OCI-LY7 (cell line): ENCODE data around the gene KCNE3. TPM values are rescaled to one million over a fixed set of nuclear protein-coding genes. Genes with fewer than 3 reads are reported as not detected.

Experiments
- BruUV-seq: library from RNA; stranded (reverse); fragments of 400-500 nt; replicated peaks from 2 replicates; lab custom pipeline; 2021; lab: Mats Ljungman, UMichigan
- CTCF ChIA-PET: fragments of 300-600 bp; sonication (Branson Sonifier 250); formaldehyde crosslinking; loops from one replicate; lab custom pipeline; 2022; ENCODE audit warnings: antibody characterized with exemption; ENCODE audit not compliant: unreplicated experiment; lab: Charles Lee
- POLR2A ChIA-PET: fragments of 300-600 bp; sonication (Branson Sonifier 250); formaldehyde crosslinking; loops from one replicate; lab custom pipeline; 2022; ENCODE audit warnings: antibody characterized with exemption; lab: Charles Lee
- DNase-seq: peaks from one replicate; pipeline ENCODE4 v3.0.0-alpha.2; 2015; ENCODE audit warnings: low spot score
- H2AFZ ChIP-seq: fragments of 200-600 bp; sonication (generic), shearing (Covaris generic); 2 replicates; pipeline ENCODE4 v1.6.1; 2014; ENCODE audit warnings: mild to moderate bottlenecking, antibody characterized with exemption, low read length, moderate library complexity
- H3K27ac ChIP-seq: fragments of 200-600 bp; sonication (generic); 2 replicates; pipeline ENCODE4 v1.5.1; 2014; ENCODE audit warnings: mixed run types, low read depth, mild to moderate bottlenecking, moderate library complexity, low read length, inconsistent platforms; ENCODE audit not compliant: poor library complexity, severe bottlenecking
- H3K36me3 ChIP-seq: fragments of 200-600 bp; sonication (generic); 2 replicates; pipeline ENCODE4 v1.6.1; 2014; ENCODE audit warnings: mild to moderate bottlenecking, antibody characterized with exemption, low read length, moderate library complexity, mixed read lengths; ENCODE audit not compliant: insufficient read depth
- H3K4me1 ChIP-seq: fragments of 200-600 bp; sonication (generic); 2 replicates; pipeline ENCODE4 v1.5.1; 2014; ENCODE audit warnings: mild to moderate bottlenecking, low read length; ENCODE audit not compliant: insufficient read depth, poor library complexity, severe bottlenecking
- H3K4me2 ChIP-seq: fragments of 200-600 bp; sonication (generic); 2 replicates; pipeline ENCODE4 v1.6.1; 2014; ENCODE audit warnings: mild to moderate bottlenecking, low read length
- H3K4me3 ChIP-seq: fragments of 200-600 bp; sonication (generic); 2 replicates; pipeline ENCODE4 v1.5.1; 2014; ENCODE audit warnings: mild to moderate bottlenecking, low read depth, low read length; ENCODE audit not compliant: poor library complexity, severe bottlenecking
- H3K79me2 ChIP-seq: fragments of 200-600 bp; sonication (generic); 2 replicates; pipeline ENCODE4 v1.6.1; 2016; ENCODE audit warnings: low read depth, mild to moderate bottlenecking, low read length, moderate library complexity, mixed read lengths; ENCODE audit not compliant: insufficient read depth
- H3K9me2 ChIP-seq: fragments of 200-600 bp; sonication (generic); 2 replicates; pipeline ENCODE4 v1.6.1; 2016; ENCODE audit warnings: mild to moderate bottlenecking, low read length, mixed read lengths; ENCODE audit not compliant: insufficient read depth
- H3K9me3 ChIP-seq: fragments of 200-600 bp; sonication (generic); 2 replicates; pipeline ENCODE4 v1.6.1; 2014; ENCODE audit warnings: mild to moderate bottlenecking, mixed run types, low read length, mixed read lengths
- H4K20me1 ChIP-seq: fragments of 200-600 bp; sonication (generic); 2 replicates; pipeline ENCODE4 v1.6.1; 2014; ENCODE audit warnings: mild to moderate bottlenecking, antibody characterized with exemption, low read length, moderate library complexity, mixed read lengths; ENCODE audit not compliant: insufficient read depth
- CTCF ChIP-seq: fragments of 200-600 bp; sonication (generic); conservative IDR thresholded peaks from 2 replicates; pipeline ENCODE4 v1.5.1; 2014; ENCODE audit warnings: mild to moderate bottlenecking, antibody characterized with exemption, low read length, moderate library complexity, mixed read lengths
- EZH2phosphoT487 ChIP-seq: fragments of 200-600 bp; sonication (generic); IDR thresholded peaks from 2 replicates; pipeline ENCODE4 v1.6.1; 2018; ENCODE audit warnings: low read depth, borderline replicate concordance, mild to moderate bottlenecking, mixed run types, antibody characterized with exemption, low read length, moderate library complexity, mixed read lengths
- intact Hi-C: fragments of 100-400 bp; cut with micrococcal nuclease; formaldehyde crosslinking; loops from one replicate; pipeline ENCODE4 v1.10.0; 2022; ENCODE audit not compliant: unreplicated experiment
- small RNA-seq: library from RNA; depleted of rRNA; stranded (forward); fragments of <200 nt; gene quantifications from one replicate; pipeline ENCODE3, GENCODE V24; 2014
- total RNA-seq, 2 experiments: library from RNA; depleted of rRNA in 1 of 2; stranded (reverse); fragments of >200 nt in 1 of 2; shearing (Covaris generic) in 1 of 2; gene quantifications; 2 replicates each; pipeline ENCODE4 v1.2.3, GENCODE V29; 2014 to 2022

KCNE3 gene
- total RNA-seq, 2 experiments from 2014 or later = not detected

- Histone ChIP-seq H3K9me2 (no peaks in the 10 kb centered on the region), H3K4me1 (no peaks in the 10 kb centered on the region), H3K4me2 (no peak overlapping the region), H3K79me2 (no peaks in the 10 kb centered on the region), H2AFZ (no peak overlapping the region), H3K4me3 (no peak overlapping the region), H3K9me3 (no peaks in the 10 kb centered on the region), H4K20me1 (no peaks in the 10 kb centered on the region), H3K27ac (no peak overlapping the region), H3K36me3 (no peaks in the 10 kb centered on the region)
- intact Hi-C loops = no loop called here
- ChIA-PET POLR2A (interaction anchor here (0.6 to 0.7 kb wide), 2 partner anchors 82 to 1088 kb away, joined by 6 to 10 read pairs; no protein-coding TSS in a partner anchor), CTCF (no interaction called here)
- no TSS peak for BruUV-seq
- no peak for DNase-seq
- TF ChIP-seq EZH2phosphoT487 (no peak), CTCF (no peak)
Observed at GRCh38 chr11:74412321-74412720, 55.0 kb downstream of the KCNE3 start.

GRCh38 chr11:74409633-74410032, 57.7 kb downstream of the KCNE3 start:
- no peaks in the 10 kb centered on the region for H3K36me3 ChIP-seq
- no peak overlapping the region for H2AFZ ChIP-seq
- DNase-seq = no peak
- BruUV-seq = no TSS peak
- H3K4me3 ChIP-seq = no peak overlapping the region
- no peaks in the 10 kb centered on the region for H3K9me2 ChIP-seq
- intact Hi-C loops = no loop called here
- ChIA-PET CTCF (no interaction called here), POLR2A (no interaction called here)
- H3K27ac ChIP-seq = no peak overlapping the region
- no peaks in the 10 kb centered on the region for H3K9me3 ChIP-seq
- TF ChIP-seq CTCF = no peak
- TF ChIP-seq EZH2phosphoT487 = no peak
- H4K20me1 ChIP-seq = no peaks in the 10 kb centered on the region
- H3K79me2 ChIP-seq = no peaks in the 10 kb centered on the region
- no peak overlapping the region for H3K4me2 ChIP-seq
- H3K4me1 ChIP-seq = no peaks in the 10 kb centered on the region

Small RNA genes within 50 kb of the gene (small RNA-seq; reads per million reads assigned to genes)
- not detected for gene CYCSP27

Other genes with a start within 250 kb of the KCNE3 start
- not detected in 2 replicates for gene P4HA3, start 155.9 kb downstream of the KCNE3 start, total RNA-seq (2014; rRNA removed; shearing (Covaris generic))
- gene P4HA3, start 155.9 kb downstream of the KCNE3 start, total RNA-seq (2022) = not detected in 2 replicates
- gene PGM2L1, start 69.1 kb downstream of the KCNE3 start, total RNA-seq (2014; rRNA removed; shearing (Covaris generic)) = 0.28 and 0.79 TPM in 2 replicates
- 0.78 and 0.87 TPM in 2 replicates for gene PGM2L1, start 69.1 kb downstream of the KCNE3 start, total RNA-seq (2022)
- 11.8 and 14.3 TPM in 2 replicates for gene LIPT2, start 26.2 kb upstream of the KCNE3 start, total RNA-seq (2014; rRNA removed; shearing (Covaris generic))
- 10.9 TPM in 2 replicates for gene LIPT2, start 26.2 kb upstream of the KCNE3 start, total RNA-seq (2022)
- gene POLD3, start 125.0 kb upstream of the KCNE3 start, total RNA-seq (2014; rRNA removed; shearing (Covaris generic)) = 38.8 and 43.0 TPM in 2 replicates
- 39.3 and 40.7 TPM in 2 replicates for gene POLD3, start 125.0 kb upstream of the KCNE3 start, total RNA-seq (2022)